ENCODE data around the gene USP10. TPM values are rescaled to one million over a fixed set of nuclear protein-coding genes. Genes with fewer than 3 reads are reported as not detected.

USP10 gene
- polyA plus RNA-seq, 3 donors, result 38.7 to 115 (median 90.9) TPM

- Histone ChIP-seq H3K36me3 (replicated peaks in 1 of 2; ENCODE audit: control insufficient read depth in 1 of 2, insufficient read depth in 2 of 2, low read length in 2 of 2) (no peaks in the 10 kb centered on the region), H3K4me2 (replicated peaks; ENCODE audit: extremely low read depth, low read length, poor library complexity, severe bottlenecking) (no peak overlapping the region), H3K9me3 (replicated peaks in 1 of 2; ENCODE audit: control insufficient read depth in 1 of 2, insufficient read depth in 1 of 2, low read length in 2 of 2) (no peaks in the 10 kb centered on the region), H3K4me1 (ENCODE audit: control insufficient read depth in 1 of 2, insufficient read depth in 2 of 2, low read length in 2 of 2) (peaks cover 3 to 15% of the 10 kb centered on the region in 2 donors), H2AFZ (ENCODE audit: insufficient read depth, low read depth, low read length, poor library complexity, severe bottlenecking) (no peak overlapping the region), H3K27ac (ENCODE audit: low read depth in 1 of 2, low read length in 2 of 2) (no peak overlapping the region), H3K9ac (ENCODE audit: insufficient read depth, low read length, poor library complexity, severe bottlenecking) (no peak overlapping the region), H4K20me1 (ENCODE audit: insufficient read depth, low read length) (no peaks in the 10 kb centered on the region), H3K79me2 (ENCODE audit: insufficient read depth, low read length) (no peaks in the 10 kb centered on the region), H3K27me3 (ENCODE audit: control insufficient read depth in 2 of 2, insufficient read depth in 2 of 2, low read length in 2 of 2) (no peaks in the 10 kb centered on the region), H3K4me3 (replicated peaks in 1 of 3; ENCODE audit: low read depth in 2 of 3, low read length in 3 of 3) (no peak overlapping the region)
- no peaks in the 10 kb centered on the region for H3K36me3 Mint-ChIP-seq
- H3K27me3 Mint-ChIP-seq (ENCODE audit: low read depth in 3 of 3), result peaks cover 0 to 7% (median 4%) of the 10 kb centered on the region in 3 donors
- intact Hi-C loops (cut with micrococcal nuclease), result no loop called here
- H3K4me3 Mint-ChIP-seq, result peak overlapping the region in 1 of 2 donors; percentile 56
- TF ChIP-seq CTCF (IDR thresholded peaks at IDR 0.05), result no peak
- no peak for DNase-seq
- H3K27ac Mint-ChIP-seq, result no peak overlapping the region
- H3K9me3 Mint-ChIP-seq, result no peaks in the 10 kb centered on the region
- peaks cover 12% of the 10 kb centered on the region for H3K4me1 Mint-ChIP-seq
- WGBS (ENCODE audit: insufficient coverage), result 93% methylated on average over 2 of the region's 4 CpGs
Observed at GRCh38 chr16:84680843-84681629, 18.8 kb upstream of the USP10 start.

GRCh38 chr16:84683691-84684591 lies 15.9 kb upstream of the USP10 start:
- H3K27me3 Mint-ChIP-seq (ENCODE audit: low read depth in 3 of 3), result peaks cover 0 to 5% (median 1%) of the 10 kb centered on the region in 3 donors
- H4K20me1 ChIP-seq (ENCODE audit: insufficient read depth, low read length), result no peaks in the 10 kb centered on the region
- H3K9me3 ChIP-seq (replicated peaks in 1 of 2; ENCODE audit: control insufficient read depth in 1 of 2, insufficient read depth in 1 of 2, low read length in 2 of 2), result no peaks in the 10 kb centered on the region
- DNase-seq, result no peak
- H3K36me3 ChIP-seq (replicated peaks in 1 of 2; ENCODE audit: control insufficient read depth in 1 of 2, insufficient read depth in 2 of 2, low read length in 2 of 2), result no peaks in the 10 kb centered on the region
- no peak overlapping the region for H3K27ac ChIP-seq (ENCODE audit: low read depth in 1 of 2, low read length in 2 of 2)
- H3K9me3 Mint-ChIP-seq, result peaks cover 0 to 11% (median 0%) of the 10 kb centered on the region in 7 donors
- H3K79me2 ChIP-seq (ENCODE audit: insufficient read depth, low read length), result no peaks in the 10 kb centered on the region
- H3K4me3 ChIP-seq (replicated peaks in 1 of 3; ENCODE audit: low read depth in 2 of 3, low read length in 3 of 3), result no peak overlapping the region
- H3K4me3 Mint-ChIP-seq, result peak overlapping the region in 1 of 2 donors; percentile 21
- H3K4me1 ChIP-seq (ENCODE audit: control insufficient read depth in 1 of 2, insufficient read depth in 2 of 2, low read length in 2 of 2), result peaks cover 15 to 37% of the 10 kb centered on the region in 2 donors
- no peak overlapping the region for H3K4me2 ChIP-seq (replicated peaks; ENCODE audit: extremely low read depth, low read length, poor library complexity, severe bottlenecking)
- no peaks in the 10 kb centered on the region for H3K36me3 Mint-ChIP-seq
- H3K9ac ChIP-seq (ENCODE audit: insufficient read depth, low read length, poor library complexity, severe bottlenecking), result no peak overlapping the region
- no peak overlapping the region for H3K27ac Mint-ChIP-seq
- no peak for TF ChIP-seq CTCF (IDR thresholded peaks at IDR 0.05)
- no peak overlapping the region for H2AFZ ChIP-seq (ENCODE audit: insufficient read depth, low read depth, low read length, poor library complexity, severe bottlenecking)
- H3K4me1 Mint-ChIP-seq, result peaks cover 30% of the 10 kb centered on the region
- H3K27me3 ChIP-seq (ENCODE audit: control insufficient read depth in 2 of 2, insufficient read depth in 2 of 2, low read length in 2 of 2), result no peaks in the 10 kb centered on the region
- intact Hi-C loops (cut with micrococcal nuclease), result no loop called here
- 61% methylated on average over 5 of the region's 15 CpGs for WGBS (ENCODE audit: insufficient coverage)
